ENCODE data around the gene PCDHB11.
A peak's percentile ranks its signal among the peaks of the same experiment; 100 is the strongest.

GRCh38 chr5:141182248-141182647 is 17.2 kb upstream of the PCDHB11 start, which contains the start of gene PCDHB16:
- TF ChIP-seq CTCF (IDR thresholded peaks at IDR 0.05) (peak in 2 of 6 experiments; percentile 10 to 38), POLR2A (IDR thresholded peaks at IDR 0.05) (no peak)

Data from thyroid gland (tissue), 4 donors.